ENCODE results near the gene SLC25A43.

DNA sequence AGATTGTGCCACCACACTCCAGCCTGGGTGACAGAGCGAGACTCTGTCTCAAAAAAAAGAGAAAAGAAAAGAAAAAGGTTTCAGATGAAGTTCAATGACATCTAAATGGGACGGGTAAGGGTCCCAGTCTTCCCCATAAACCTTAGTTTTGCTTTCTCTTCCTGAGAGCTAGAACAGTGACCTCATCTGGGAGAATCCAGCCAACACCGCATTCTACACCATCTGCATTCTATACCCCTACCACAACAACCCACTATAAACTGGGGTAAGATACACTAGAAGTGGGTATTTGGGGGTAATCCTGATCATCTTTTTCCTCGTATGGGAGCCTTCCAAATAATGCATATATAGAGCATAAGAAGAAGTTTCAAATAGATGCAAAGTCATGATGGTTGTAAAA lies 18.2 kb downstream of the SLC25A43 start:
- TF ChIP-seq POLR2A (IDR thresholded peaks at IDR 0.05) (no peak), CTCF (IDR thresholded peaks at IDR 0.05) (no peak)

All from thyroid gland (tissue), 4 donors.